GM06990 (cell line): ENCODE results near the gene CCNG2.

Source experiments
- DNase-seq: peaks from one replicate; pipeline ENCODE4 v3.0.0-alpha.2; 2011; ENCODE audit not compliant: insufficient read length; ENCODE audit errors: extremely low read depth
- H3K27me3 ChIP-seq: replicated peaks from 2 replicates; pipeline ENCODE4 v1.6.0; 2011; ENCODE audit warnings: low read length; ENCODE audit not compliant: control insufficient read depth, insufficient read depth
- H3K36me3 ChIP-seq: 2 replicates; pipeline ENCODE4 v1.5.1; 2011; ENCODE audit warnings: low read length; ENCODE audit not compliant: control insufficient read depth, insufficient read depth
- H3K4me3 ChIP-seq: replicated peaks from 2 replicates; pipeline ENCODE4 v1.5.1; 2011; ENCODE audit warnings: low read depth, mild to moderate bottlenecking, control low read depth, low read length
- TF ChIP-seq, protein P1 (sequence below): IDR thresholded peaks from 2 replicates; pipeline ENCODE4 v1.5.1; 2011; ENCODE audit warnings: low read length, control low read depth, mild to moderate bottlenecking, inconsistent platforms; ENCODE audit not compliant: insufficient read depth, poor library complexity, severe bottlenecking

Gene CCNG2

DNA sequence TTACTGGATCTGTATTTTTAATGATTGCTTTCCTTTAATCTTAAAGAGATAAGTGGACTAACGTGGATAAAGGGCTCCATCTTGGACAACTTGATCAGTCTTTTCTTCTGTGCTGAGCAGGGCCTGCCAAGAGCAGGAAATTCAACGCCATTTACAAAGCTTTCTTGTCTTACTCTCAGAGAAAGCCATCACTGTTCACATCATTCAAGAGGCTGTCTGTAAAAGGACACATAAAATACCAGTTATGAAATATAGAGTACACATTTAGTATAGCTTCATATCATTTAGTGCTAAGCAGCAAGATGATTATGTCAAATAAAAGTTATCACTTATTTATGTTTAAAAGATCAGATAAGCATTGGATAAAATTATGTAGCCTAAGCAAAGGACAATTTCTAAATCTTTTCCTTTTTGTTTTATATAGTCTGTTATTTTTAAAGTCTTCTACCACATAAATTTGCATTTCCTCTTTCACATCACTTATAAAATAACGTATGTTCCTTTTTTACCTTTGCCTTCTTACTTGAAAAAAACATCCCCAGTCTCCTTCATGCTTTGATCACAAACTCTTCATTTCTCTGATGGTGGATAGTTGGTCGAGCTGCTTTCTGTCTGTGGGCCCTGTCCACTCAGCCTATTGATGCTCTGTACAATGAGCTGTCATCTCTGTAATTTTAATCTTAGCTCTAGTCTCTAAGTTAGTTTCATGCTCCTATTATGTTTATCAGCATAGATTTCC lies 2.1 kb upstream of the CCNG2 start:
- TF ChIP-seq, protein P1, sequence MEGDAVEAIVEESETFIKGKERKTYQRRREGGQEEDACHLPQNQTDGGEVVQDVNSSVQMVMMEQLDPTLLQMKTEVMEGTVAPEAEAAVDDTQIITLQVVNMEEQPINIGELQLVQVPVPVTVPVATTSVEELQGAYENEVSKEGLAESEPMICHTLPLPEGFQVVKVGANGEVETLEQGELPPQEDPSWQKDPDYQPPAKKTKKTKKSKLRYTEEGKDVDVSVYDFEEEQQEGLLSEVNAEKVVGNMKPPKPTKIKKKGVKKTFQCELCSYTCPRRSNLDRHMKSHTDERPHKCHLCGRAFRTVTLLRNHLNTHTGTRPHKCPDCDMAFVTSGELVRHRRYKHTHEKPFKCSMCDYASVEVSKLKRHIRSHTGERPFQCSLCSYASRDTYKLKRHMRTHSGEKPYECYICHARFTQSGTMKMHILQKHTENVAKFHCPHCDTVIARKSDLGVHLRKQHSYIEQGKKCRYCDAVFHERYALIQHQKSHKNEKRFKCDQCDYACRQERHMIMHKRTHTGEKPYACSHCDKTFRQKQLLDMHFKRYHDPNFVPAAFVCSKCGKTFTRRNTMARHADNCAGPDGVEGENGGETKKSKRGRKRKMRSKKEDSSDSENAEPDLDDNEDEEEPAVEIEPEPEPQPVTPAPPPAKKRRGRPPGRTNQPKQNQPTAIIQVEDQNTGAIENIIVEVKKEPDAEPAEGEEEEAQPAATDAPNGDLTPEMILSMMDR: no peak
- Histone ChIP-seq H3K27me3 (no peaks in the 10 kb centered on the region), H3K4me3 (no peak overlapping the region), H3K36me3 (no peaks in the 10 kb centered on the region)
- DNase-seq: peak; percentile 24

DNA sequence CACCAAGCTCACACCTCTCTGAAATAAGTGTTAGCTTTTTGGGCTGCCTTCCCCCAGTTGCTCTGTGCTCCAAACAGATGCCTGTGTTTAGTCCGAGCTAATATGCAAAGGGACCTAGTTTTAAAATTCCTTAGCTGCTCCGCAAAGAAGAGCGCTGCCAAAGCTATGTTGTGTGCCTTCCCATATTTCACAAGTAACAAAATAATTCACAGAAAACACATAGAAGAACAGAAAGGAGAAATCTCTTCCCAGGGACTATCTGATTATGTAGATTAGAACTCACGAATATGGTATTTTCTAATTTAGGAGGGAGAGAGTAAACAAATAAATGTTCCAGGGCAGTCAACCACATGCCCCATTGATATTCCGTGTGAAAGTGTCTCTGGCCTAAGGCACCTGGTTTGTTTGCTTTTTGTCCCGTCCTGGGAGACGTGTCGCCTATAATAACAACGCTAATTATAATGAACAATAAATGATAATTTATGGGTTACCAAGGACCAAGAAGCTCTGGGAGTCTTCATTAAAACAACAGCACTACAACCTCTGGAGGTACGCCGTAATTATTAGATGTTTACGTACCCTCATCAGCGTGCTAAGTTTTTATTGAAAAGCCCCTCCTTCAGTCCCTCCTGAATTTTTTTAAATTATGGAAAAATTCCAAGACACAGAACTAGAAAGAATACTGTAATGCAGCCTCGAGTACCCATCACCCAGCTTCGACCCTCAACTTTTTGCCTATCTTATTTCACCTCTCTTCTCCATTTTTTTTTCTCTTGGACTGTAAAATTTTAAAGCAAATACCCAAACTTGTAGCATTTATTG lies 1.2 kb upstream of the CCNG2 start:
- H3K36me3 ChIP-seq: no peaks in the 10 kb centered on the region
- no peaks in the 10 kb centered on the region for H3K27me3 ChIP-seq
- TF ChIP-seq, protein P1: no peak
- peak overlapping the region; percentile 62 for H3K4me3 ChIP-seq
- no peak for DNase-seq

DNA sequence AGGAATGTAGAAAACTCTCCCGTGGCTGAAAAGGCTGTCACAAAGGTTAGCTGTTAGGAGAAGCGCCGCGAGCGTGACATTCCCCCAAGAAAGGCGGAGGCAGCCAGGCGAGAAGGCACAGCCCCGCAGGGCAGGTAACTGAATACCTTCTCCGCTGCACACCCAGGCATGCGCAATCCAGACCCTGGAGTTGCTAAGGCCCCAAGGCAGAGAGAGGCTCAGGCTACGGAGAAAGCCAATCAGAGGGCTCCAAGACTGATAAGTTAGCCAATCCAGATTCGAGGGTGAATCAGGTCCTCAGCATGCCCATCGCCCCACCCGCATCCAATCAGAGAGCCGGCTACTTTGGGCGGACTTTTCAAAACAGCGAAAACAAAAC lies 485 bp upstream of the CCNG2 start:
- Histone ChIP-seq H3K27me3 (no peaks in the 10 kb centered on the region), H3K4me3 (peak overlapping the region; percentile 97), H3K36me3 (no peaks in the 10 kb centered on the region; the same call in 1 of the 2 replicates)
- TF ChIP-seq, protein P1: no peak
- DNase-seq: no peak

DNA sequence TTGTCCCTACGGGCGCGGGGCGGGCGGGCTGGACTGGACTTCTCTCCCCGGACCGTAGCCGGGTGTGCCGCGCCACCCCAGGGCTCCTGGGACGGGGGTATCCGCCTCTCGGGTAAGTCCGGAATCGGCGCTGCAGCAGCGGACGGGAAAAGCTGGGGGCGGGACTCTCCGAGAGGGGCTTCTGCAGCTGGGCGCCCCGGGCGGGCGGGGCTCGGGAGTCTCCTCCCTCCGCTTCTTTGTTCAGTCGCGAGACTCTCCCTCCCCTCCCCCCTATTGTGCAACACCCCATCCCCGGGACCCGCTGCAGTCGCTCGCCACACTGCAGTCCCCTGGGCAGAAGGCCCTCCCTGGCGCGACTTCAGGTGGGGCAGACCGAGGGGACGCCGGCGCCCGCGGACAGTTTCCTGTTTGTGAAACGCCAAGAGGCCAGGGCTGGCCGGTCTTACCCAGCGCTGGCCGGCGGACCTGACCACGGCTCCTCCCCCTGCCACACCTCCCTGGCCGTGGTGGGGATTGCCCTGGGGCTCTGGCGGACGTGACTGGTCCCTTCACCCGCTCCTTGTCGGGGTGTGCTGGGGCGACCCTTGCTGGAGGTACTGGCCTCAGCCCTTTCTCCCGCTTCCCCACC lies 966 bp downstream of the CCNG2 start:
- Histone ChIP-seq H3K27me3 (no peaks in the 10 kb centered on the region), H3K36me3 (peaks cover 8% of the 10 kb centered on the region), H3K4me3 (peak overlapping the region; percentile 97)
- TF ChIP-seq, protein P1: no peak
- peak; percentile 89 for DNase-seq

DNA sequence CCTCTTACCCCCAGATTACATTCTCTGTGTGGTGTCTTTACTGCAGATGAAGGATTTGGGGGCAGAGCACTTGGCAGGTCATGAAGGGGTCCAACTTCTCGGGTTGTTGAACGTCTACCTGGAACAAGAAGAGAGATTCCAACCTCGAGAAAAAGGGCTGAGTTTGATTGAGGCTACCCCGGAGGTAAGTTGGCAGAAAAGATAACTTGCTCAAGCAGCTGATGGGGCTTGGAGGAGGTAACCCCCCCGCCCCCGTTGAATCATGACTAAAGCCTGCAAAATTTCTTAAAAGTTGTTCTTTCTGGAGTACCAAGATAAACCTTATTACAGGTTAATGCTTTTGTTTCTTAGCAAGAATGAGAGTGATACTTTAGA lies 1.5 kb downstream of the CCNG2 start:
- TF ChIP-seq, protein P1: no peak
- DNase-seq: no peak
- H3K27me3 ChIP-seq: no peaks in the 10 kb centered on the region
- H3K4me3 ChIP-seq: peak overlapping the region; percentile 97
- peaks cover 8% of the 10 kb centered on the region for H3K36me3 ChIP-seq
